OCI-LY3 (cell line): ENCODE results near the gene QPCTL.

ENCODE experiments used
- H2AFZ ChIP-seq: fragments of 200-600, 300-600 bp; shearing (Covaris generic); 2 replicates; pipeline ENCODE4 v1.6.0; 2014; ENCODE audit warnings: antibody characterized with exemption, low read depth, low read length
- H3K27ac ChIP-seq: fragments of 200-600, 300-600 bp; sonication (generic); 2 replicates; pipeline ENCODE4 v1.5.1; 2014; ENCODE audit warnings: mild to moderate bottlenecking, low read length, moderate library complexity, mixed read lengths
- H3K27me3 ChIP-seq: fragments of 200-600, 300-600 bp; sonication (generic); 2 replicates; pipeline ENCODE4 v1.6.1; 2014; ENCODE audit warnings: low read depth, low read length, mixed read lengths
- H3K36me3 ChIP-seq: fragments of 200-600, 300-600 bp; sonication (generic); replicated peaks from 2 replicates; pipeline ENCODE3; 2014; ENCODE audit warnings: low read depth, low read length, mixed read lengths
- H3K4me1 ChIP-seq: fragments of 300-600, 200-600 bp; sonication (generic); 2 replicates; pipeline ENCODE4 v1.6.1; 2014; ENCODE audit warnings: low read length, mixed read lengths
- H3K4me2 ChIP-seq: fragments of 200-600, 300-600 bp; sonication (generic); 2 replicates; pipeline ENCODE4 v1.6.1; 2014; ENCODE audit warnings: low read length, mixed read lengths
- H3K4me3 ChIP-seq: fragments of 300-600, 200-600 bp; sonication (generic); 2 replicates; pipeline ENCODE4 v1.5.1; 2014; ENCODE audit warnings: antibody characterized with exemption, mild to moderate bottlenecking, low read length, moderate library complexity
- H3K79me2 ChIP-seq: fragments of 300-600, 200-600 bp; shearing (Covaris generic); 2 replicates; pipeline ENCODE4 v1.6.1; 2014; ENCODE audit warnings: mild to moderate bottlenecking, low read length, mixed read lengths
- H3K9ac ChIP-seq: fragments of 300-600, 200-600 bp; shearing (Covaris generic); 2 replicates; pipeline ENCODE4 v1.6.0; 2014; ENCODE audit warnings: mild to moderate bottlenecking, low read length, moderate library complexity
- H3K9me3 ChIP-seq: fragments of 200-600, 300-600 bp; shearing (Covaris generic); 2 replicates; pipeline ENCODE4 v1.6.1; 2014; ENCODE audit warnings: low read length, mixed read lengths; ENCODE audit not compliant: insufficient read depth
- H4K20me1 ChIP-seq: fragments of 200-600, 300-600 bp; sonication (generic); 2 replicates; pipeline ENCODE4 v1.6.1; 2016; ENCODE audit warnings: low read length, mixed read lengths; ENCODE audit not compliant: insufficient read depth
- CTCF ChIP-seq: fragments of 200-600, 300-600 bp; sonication (generic); IDR thresholded peaks from 2 replicates; pipeline ENCODE4 v1.5.1; 2014; ENCODE audit warnings: antibody characterized with exemption, low read length, low read depth
- EZH2phosphoT487 ChIP-seq: fragments of 200-600 bp; shearing (Covaris generic); IDR thresholded peaks from 2 replicates; pipeline ENCODE4 v1.6.1; 2018; ENCODE audit warnings: antibody characterized with exemption, mixed run types, low read depth

QPCTL gene

DNA sequence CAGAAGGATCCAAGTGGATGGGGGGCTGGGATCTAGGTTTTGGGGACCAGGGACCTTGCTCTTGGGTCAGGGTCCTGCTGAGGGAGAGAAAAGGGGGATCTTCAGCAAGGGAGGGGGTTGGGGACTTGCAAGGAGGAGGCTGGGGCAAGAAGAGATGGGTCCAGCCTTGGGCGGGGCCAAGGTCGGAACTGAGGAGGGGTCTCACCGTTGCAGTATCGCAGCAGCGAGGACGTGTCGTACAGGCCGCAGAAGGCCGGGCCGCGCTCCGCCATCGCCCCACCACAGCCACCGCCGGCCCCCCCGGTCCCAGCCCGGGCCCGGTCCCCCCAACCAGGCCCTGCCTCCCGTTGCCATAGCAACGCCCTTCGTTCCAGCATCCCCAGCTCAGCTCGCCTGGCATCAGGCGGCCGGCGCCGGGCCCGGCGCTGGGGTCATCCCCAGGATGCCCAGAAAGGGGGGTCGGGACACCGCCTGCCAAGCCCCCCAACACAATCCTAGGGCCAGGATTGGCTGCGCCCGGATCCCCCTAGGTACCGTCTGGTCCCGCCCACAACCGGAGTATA is 47.3 kb upstream of the QPCTL start:
- H3K4me1 ChIP-seq: peaks cover 27% of the 10 kb centered on the region
- no peak overlapping the region for H2AFZ ChIP-seq
- no peaks in the 10 kb centered on the region for H4K20me1 ChIP-seq
- peak overlapping the region; percentile 76 for H3K4me3 ChIP-seq
- H3K27me3 ChIP-seq: no peaks in the 10 kb centered on the region
- no peaks in the 10 kb centered on the region for H3K9me3 ChIP-seq
- no peaks in the 10 kb centered on the region; the same call in 1 of the 2 replicates for H3K79me2 ChIP-seq
- TF ChIP-seq EZH2phosphoT487: no peak
- no peak for TF ChIP-seq CTCF
- no peak overlapping the region for H3K27ac ChIP-seq
- H3K36me3 ChIP-seq: no peaks in the 10 kb centered on the region
- peak overlapping the region; percentile 74 for H3K4me2 ChIP-seq
- no peak overlapping the region for H3K9ac ChIP-seq

- Histone ChIP-seq H2AFZ (peak overlapping the region; percentile 61), H3K4me2 (peak overlapping the region; percentile 74)
Measured at GRCh38 chr19:45645631-45646344, 46.7 kb upstream of the QPCTL start.

DNA sequence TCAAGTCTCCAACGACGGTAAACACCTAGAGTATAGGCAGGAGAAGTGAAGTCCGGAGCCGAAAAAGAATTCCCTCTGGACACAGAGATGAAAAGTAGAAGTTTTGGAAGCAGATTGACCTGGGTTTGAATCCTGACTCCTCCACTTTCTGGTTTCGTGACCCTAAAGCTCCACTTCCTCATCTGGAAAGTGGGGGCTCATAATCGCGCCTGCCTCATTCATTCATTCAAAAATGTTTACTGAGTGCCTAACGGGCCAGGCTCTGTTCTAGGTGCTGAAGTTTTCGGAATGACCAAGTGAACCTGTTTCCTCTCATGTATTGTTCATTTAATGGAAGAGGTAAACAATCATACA is 46.1 kb upstream of the QPCTL start:
- peak overlapping the region; percentile 61 for H2AFZ ChIP-seq
- peak overlapping the region; percentile 64 for H3K9ac ChIP-seq
- no peaks in the 10 kb centered on the region for H3K79me2 ChIP-seq
- H3K27ac ChIP-seq: no peak overlapping the region
- no peaks in the 10 kb centered on the region for H4K20me1 ChIP-seq
- no peaks in the 10 kb centered on the region for H3K9me3 ChIP-seq
- TF ChIP-seq EZH2phosphoT487 (no peak), CTCF (no peak)
- peak overlapping the region; percentile 76 for H3K4me3 ChIP-seq
- H3K36me3 ChIP-seq: no peaks in the 10 kb centered on the region
- H3K4me2 ChIP-seq: peak overlapping the region; percentile 74
- no peaks in the 10 kb centered on the region for H3K27me3 ChIP-seq
- H3K4me1 ChIP-seq: peaks cover 22% of the 10 kb centered on the region

More at GRCh38 chr19:45645631-45646344, 46.7 kb upstream of the QPCTL start:
- Histone ChIP-seq H3K9me3 (no peaks in the 10 kb centered on the region), H3K79me2 (no peaks in the 10 kb centered on the region; the same call in 1 of the 2 replicates), H3K27ac (no peak overlapping the region), H3K36me3 (no peaks in the 10 kb centered on the region), H3K4me3 (peak overlapping the region; percentile 76), H3K27me3 (no peaks in the 10 kb centered on the region), H3K4me1 (peaks cover 26% of the 10 kb centered on the region), H3K9ac (peak overlapping the region; percentile 64), H4K20me1 (no peaks in the 10 kb centered on the region)
- no peak for TF ChIP-seq CTCF
- TF ChIP-seq EZH2phosphoT487: no peak

GRCh38 chr19:45650722-45651121 is 41.7 kb upstream of the QPCTL start:
- Histone ChIP-seq H3K27ac (no peak overlapping the region), H3K4me2 (no peak overlapping the region), H2AFZ (no peak overlapping the region), H3K79me2 (no peaks in the 10 kb centered on the region), H4K20me1 (no peaks in the 10 kb centered on the region), H3K36me3 (no peaks in the 10 kb centered on the region), H3K4me3 (no peak overlapping the region), H3K9ac (no peak overlapping the region), H3K4me1 (peaks cover 6% of the 10 kb centered on the region), H3K27me3 (no peaks in the 10 kb centered on the region), H3K9me3 (no peaks in the 10 kb centered on the region)
- no peak for TF ChIP-seq CTCF
- TF ChIP-seq EZH2phosphoT487: no peak
